ENCODE measurements around the gene TPGS1. TPM values are rescaled to one million over a fixed set of nuclear protein-coding genes. Genes with fewer than 3 reads are reported as not detected.

TPGS1 gene
- total RNA-seq, 1 donor from 2014 or later = 26.1 TPM

GRCh38 chr19:538641-539428, 31.5 kb downstream of the TPGS1 start:
- TF ChIP-seq CTCF (conservative IDR thresholded peaks at IDR 0.05) = no peak
- Mint-ChIP-seq H3K36me3 (no peaks in the 10 kb centered on the region), H3K9me3 (no peaks in the 10 kb centered on the region), H3K27me3 (no peaks in the 10 kb centered on the region), H3K27ac (no peak overlapping the region), H3K4me3 (no peak overlapping the region), H3K4me1 (ENCODE audit: unreplicated experiment) (no peaks in the 10 kb centered on the region)
- no peak for DNase-seq (ENCODE audit: extremely low spot score, unreplicated experiment)

- H3K4me3 Mint-ChIP-seq = no peak overlapping the region
- no peaks in the 10 kb centered on the region for H3K9me3 Mint-ChIP-seq
- DNase-seq (ENCODE audit: extremely low spot score, unreplicated experiment) = no peak
- TF ChIP-seq CTCF (conservative IDR thresholded peaks at IDR 0.05) = no peak
- H3K4me1 Mint-ChIP-seq (ENCODE audit: unreplicated experiment) = no peaks in the 10 kb centered on the region
- no peaks in the 10 kb centered on the region for H3K36me3 Mint-ChIP-seq
- H3K27me3 Mint-ChIP-seq = no peaks in the 10 kb centered on the region
- H3K27ac Mint-ChIP-seq = no peak overlapping the region
These were observed 32.2 kb downstream of the TPGS1 start for GRCh38 chr19:539429-540030.

- no peak for DNase-seq (ENCODE audit: extremely low spot score, unreplicated experiment)
- TF ChIP-seq CTCF (conservative IDR thresholded peaks at IDR 0.05) = no peak
- no peaks in the 10 kb centered on the region for H3K4me1 Mint-ChIP-seq (ENCODE audit: unreplicated experiment)
- H3K27ac Mint-ChIP-seq = no peak overlapping the region
- no peaks in the 10 kb centered on the region for H3K27me3 Mint-ChIP-seq
- H3K4me3 Mint-ChIP-seq = no peak overlapping the region
- H3K9me3 Mint-ChIP-seq = no peaks in the 10 kb centered on the region
- H3K36me3 Mint-ChIP-seq = no peaks in the 10 kb centered on the region
These were observed 33.8 kb downstream of the TPGS1 start for GRCh38 chr19:540867-541637.

- H3K36me3 Mint-ChIP-seq = no peaks in the 10 kb centered on the region
- TF ChIP-seq CTCF (conservative IDR thresholded peaks at IDR 0.05) = no peak
- H3K4me1 Mint-ChIP-seq (ENCODE audit: unreplicated experiment) = no peaks in the 10 kb centered on the region
- H3K27ac Mint-ChIP-seq = no peak overlapping the region
- no peak overlapping the region for H3K4me3 Mint-ChIP-seq
- no peak for DNase-seq (ENCODE audit: extremely low spot score, unreplicated experiment)
- no peaks in the 10 kb centered on the region for H3K27me3 Mint-ChIP-seq
- H3K9me3 Mint-ChIP-seq = no peaks in the 10 kb centered on the region
These were observed 34.4 kb downstream of the TPGS1 start for GRCh38 chr19:541699-542098.

- no peak overlapping the region for H3K4me3 Mint-ChIP-seq
- no peak for TF ChIP-seq CTCF (conservative IDR thresholded peaks at IDR 0.05)
- no peak for DNase-seq (ENCODE audit: extremely low spot score, unreplicated experiment)
- no peak overlapping the region for H3K27ac Mint-ChIP-seq
- no peaks in the 10 kb centered on the region for H3K27me3 Mint-ChIP-seq
- H3K4me1 Mint-ChIP-seq (ENCODE audit: unreplicated experiment) = no peaks in the 10 kb centered on the region
- H3K9me3 Mint-ChIP-seq = no peaks in the 10 kb centered on the region
- no peaks in the 10 kb centered on the region for H3K36me3 Mint-ChIP-seq
These were observed 35.0 kb downstream of the TPGS1 start for GRCh38 chr19:542173-542866.
